Fibroblast of skin of left quadriceps (primary cell): ENCODE measurements around the gene LYZL1.
"Not testable (repeated sequence)": the region's sequence is repeated elsewhere in the genome, so short reads cannot be mapped to it uniquely, and the experiment has no call there.

ENCODE experiments used
- DNase-seq, 2 experiments: peaks; one replicate each; pipeline ENCODE4 v3.0.0-alpha.2; 2013; ENCODE audit warnings: low read depth in 2 of 2

Gene LYZL1

DNA sequence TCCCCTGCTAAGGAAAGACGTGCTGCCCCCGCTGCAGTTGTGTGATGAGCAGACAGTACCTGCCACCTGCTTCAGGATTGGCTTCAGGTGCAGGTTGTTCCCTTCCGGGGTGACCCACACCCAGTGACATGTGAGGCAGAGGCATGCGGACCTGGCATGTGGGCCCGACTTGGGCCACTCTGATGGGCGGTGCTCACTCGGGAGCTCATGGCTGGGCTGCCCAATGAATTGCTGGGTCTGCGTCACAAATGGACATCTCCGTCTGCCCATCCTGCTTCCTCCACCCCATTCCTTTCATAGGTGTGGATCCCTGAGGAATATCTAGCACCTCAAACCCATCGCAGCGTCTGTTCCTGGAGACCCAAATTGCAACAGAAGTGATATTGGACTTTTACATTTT, 19.3 kb downstream of the LYZL1 start:
- DNase-seq, result not testable (repeated sequence)

DNA sequence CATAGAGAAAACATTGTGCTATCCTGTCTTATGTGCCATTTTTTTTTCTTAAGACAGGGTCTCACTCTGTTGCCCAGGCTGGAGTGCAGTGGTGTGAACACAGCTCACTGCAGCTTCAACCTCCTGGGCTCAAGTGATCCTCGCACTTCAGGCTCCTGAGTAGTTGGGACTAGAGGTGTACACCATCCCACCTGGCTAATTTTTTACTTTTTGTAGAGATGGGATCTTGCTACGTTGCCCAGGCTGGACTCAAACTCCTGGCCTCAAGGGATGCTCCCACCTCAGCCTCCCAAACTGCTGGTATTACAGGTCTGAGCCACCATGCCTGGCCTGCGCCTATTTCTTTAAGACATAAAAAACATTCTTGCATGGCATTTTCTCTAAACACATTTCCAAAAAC, 20.6 kb downstream of the LYZL1 start:
- DNase-seq, result no peak

- DNase-seq, result not testable (repeated sequence)
Observed at GRCh38 chr10:29310463-29310862, 21.6 kb downstream of the LYZL1 start.

DNA sequence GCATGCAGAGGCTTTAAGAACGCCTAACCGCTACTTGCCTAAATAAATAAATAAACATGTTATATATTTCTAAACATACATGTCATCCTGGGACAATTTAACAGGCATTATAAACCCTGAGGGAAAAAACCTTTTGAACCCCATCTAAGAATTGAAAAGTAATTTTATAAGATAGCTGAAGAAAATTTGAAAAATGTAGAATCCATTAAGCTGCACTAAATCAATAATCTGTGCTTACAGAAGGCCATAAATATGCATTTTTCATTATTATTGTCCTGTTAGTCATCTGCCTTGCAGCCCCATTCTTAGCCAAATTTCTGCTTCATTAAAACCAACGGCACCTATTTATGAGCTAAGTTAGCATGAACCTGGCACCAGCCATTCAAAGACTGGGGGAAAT, 24.2 kb downstream of the LYZL1 start:
- no peak for DNase-seq

- DNase-seq, result no peak
Observed at GRCh38 chr10:29314726-29315125, 25.9 kb downstream of the LYZL1 start.

DNA sequence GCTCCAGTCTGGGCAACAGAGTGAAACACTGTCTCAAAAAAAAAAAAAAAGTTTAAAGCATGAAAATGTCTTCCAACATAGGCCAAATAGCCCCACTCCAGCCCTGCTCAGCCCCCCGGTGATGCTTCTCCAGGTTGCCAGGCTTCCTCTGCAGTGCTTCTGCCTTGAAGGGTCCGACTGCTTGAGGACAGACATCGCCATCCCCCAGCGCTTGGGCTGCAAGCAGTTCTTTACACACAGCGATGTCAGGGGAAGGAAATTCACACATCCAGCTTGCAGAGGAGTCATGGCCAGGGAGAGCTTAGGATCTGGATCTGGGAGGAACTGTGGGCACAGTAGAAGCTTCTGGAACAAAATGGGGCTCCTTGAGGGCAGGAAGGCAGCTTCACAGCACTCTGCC, 26.9 kb downstream of the LYZL1 start:
- DNase-seq, result no peak

DNA sequence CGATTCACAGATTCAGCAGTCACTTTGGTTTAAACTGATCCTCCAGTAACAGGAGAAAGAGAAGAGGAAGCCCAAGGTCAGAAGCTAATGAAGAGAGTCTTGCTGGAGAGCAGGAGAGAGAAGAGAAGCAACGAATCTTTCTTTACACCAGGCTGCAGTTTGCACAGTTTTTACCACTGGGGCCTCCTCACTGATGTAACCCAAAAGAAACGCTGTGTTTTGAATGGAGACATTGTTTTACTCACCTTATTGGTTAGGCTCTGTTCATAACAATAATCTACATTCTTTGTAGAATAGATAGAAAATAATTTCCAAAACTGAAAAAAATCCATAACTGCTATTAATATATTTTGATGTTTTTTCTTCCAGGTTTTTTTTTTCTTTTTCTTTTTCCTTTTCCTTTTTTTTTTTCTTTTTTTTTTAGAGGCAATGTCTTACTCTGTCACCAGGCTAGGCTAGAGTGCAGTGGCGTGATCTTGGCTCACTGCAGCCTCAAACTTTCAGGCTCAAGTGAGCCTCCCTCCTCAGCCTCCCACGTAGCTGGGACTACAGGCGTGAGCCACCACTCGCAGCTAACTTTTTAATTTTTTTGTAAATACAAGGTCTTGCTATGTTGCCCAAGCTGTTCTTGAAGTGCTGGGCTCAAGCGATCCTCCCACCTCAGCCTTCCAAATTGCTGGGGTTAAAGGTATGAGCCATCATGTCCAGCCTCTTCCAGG, 27.6 kb downstream of the LYZL1 start:
- DNase-seq, result no peak

DNA sequence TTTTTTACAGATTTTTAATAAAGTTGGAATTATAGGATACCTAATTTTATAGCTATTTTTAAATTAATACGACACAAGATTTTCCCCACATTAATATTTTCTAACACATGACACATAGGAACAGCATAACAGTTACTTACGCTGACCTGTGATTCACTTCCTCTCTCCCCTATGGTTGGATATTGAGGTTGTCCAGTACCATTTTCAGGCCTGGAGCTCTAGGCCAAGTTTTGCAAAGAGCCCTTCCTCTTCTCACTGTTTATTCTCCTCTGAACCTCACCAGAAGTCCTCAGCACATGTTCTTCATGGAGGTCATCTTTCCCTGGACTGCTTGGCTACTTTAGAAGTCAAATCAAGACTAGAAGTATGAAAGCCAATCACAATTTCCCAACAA, 28.2 kb downstream of the LYZL1 start:
- no peak for DNase-seq

DNA sequence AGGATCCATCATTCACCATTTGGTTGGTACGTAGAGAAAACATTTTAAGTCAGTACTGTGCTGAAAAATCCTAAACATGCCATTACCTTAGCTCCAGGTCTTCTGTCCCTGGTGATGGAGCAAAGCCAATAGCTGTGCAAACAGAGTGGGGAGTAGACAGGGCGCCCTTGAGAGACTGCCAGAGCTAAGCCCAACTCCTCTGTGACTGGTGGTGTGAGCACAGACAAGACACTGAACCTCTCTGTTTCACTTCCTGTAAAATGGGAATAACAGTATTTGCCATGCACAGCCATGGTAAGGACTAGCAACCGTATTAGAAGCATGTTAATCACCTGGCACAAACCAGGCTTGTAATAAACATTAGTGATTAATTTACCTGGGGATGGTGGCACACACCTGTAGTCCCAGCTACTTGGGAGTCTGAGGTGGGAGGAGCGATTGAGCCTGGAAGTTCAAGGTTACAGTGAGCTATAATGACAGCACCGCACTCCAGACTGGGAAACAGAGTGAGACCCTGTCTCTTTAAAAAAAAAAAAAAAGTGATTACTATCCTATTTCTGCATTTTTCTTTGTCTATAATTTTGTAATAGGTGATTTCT, 28.7 kb downstream of the LYZL1 start:
- no peak for DNase-seq

GRCh38 chr10:29318141-29319071, 29.5 kb downstream of the LYZL1 start:
- DNase-seq, result not testable (repeated sequence)

DNA sequence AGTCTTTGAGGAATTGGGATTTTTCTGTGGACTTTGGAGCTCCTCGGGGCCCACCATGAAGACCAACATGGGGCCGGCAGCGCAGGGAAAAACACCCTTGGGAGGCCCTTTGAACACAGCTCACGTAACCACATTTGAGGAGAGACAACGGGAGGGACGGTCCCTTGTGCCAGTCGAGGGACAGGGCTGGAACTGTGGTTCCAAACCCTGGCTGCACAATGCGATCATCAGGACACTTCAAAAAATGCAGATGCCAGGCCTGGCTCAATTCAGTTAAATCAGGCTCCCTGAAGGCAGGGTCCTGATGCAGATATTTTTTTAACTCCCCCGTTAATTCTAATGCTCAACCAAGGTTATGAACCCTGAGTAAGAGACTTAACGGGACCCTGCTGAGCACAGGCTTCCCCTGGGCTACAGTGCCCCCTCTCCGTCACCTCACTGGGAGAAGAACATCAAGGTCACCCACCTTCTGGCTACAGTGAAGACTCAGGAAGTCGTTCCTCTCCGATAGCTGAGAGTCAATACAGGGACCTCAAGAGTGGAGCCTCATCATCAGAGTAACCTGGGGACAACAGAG, 30.4 kb downstream of the LYZL1 start:
- no peak for DNase-seq

- not testable (repeated sequence) for DNase-seq
Observed at GRCh38 chr10:29320680-29321121, 31.8 kb downstream of the LYZL1 start.

DNA sequence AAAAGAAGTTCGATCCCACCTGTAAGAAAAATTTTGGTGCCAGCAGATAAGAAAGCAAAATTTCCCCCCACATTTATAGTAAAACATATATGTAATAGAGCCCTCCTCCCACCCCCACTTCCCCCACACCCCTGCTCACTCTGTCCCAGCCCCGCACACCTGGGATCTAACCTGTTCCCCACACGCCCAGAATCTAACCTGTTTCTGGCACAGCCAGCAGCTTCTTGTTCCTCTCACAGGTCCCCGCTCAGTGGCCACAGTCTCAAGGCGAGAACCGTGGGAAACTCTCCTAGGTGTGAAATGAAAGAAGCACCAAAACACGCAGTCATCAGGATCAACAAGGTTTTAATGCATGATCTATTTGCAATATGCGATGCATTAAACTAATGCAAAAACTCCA, 32.8 kb downstream of the LYZL1 start:
- DNase-seq, result no peak

DNA sequence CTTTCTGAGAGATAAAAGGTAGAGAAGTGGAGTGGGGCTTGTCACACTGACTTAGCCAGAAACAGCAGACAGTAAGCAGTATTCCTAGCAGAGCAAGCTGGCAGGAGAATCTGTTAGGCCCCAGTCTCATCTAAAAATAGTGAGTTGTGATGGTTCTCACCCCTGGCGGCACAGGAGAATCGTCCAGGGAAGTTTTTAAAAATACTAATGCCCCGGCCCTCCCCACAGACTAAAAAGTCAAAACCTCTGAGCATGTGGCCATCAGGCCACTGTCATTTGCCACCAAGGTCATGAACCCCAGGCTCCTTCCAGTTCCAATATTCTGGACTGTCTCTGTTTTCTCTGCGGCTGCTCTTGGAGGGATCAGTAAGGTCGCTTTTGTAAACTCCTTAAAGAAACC, 34.0 kb downstream of the LYZL1 start:
- DNase-seq, result no peak

DNA sequence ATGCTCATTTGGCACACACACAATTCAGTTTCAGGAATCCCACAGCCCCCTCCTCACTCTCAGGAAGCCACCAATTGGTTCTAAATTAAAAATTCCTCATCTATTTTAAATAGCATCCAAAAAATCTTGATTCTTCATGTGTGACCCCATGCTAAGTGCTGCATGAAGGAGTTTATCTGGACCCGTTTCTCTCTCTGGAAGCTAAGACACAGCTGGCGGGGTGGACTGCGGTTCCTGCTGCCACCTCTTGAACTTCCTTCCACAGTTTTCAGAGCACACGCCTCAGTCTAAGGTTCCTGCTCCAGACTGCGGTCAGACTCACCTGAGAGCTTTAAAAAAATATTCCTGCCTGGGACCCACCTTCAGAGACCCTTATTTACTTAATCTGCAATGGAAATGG, 34.5 kb downstream of the LYZL1 start:
- no peak for DNase-seq

DNA sequence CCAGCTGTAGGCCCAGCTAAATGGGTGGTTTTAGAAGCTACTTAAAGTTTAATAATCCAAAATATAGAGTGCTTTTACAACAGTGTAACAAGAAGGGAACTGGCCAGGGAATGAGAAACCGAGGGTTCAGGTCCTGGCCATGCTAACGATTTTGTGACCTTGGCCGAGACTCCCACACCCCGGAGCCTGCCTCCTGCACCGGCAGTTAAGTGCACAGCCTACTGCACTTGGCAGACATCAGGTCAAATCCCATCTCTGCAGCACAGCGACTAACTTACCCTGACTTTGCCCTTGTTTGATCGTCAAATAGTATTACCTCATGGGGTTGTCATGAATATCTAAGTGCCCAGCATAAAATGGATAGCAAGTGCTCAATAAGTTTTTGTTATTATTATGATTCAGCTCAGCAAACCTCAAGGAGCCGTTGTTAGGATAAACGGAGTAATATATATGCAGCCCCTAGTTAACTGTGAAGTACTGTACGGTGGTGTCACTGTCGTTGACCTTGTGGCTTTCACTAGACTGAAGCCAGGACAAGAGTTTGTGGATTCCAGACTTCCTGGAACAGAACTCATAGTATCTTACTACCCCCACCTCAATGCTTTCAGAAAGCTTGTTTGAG, 35.5 kb downstream of the LYZL1 start:
- no peak for DNase-seq

DNA sequence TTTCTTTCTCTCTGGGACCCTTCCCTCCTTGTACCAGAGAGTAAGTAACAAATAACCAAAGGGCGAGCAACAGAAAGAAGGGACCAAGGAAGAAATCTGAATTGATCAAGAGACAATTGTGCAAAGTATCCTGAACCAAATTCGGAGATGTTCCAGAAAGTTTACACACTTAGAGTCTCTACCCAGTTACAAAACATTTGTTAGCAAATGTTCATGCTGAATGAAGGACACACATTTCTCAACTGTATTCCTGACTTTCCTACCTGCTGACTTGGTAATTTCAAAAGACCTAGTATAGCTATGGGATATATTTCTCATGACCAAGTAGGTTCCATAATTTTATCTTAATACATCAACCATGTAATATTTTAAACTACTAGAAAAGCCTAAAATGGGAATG, 37.4 kb downstream of the LYZL1 start:
- no peak for DNase-seq

GRCh38 chr10:29326886-29327745, 38.2 kb downstream of the LYZL1 start:
- DNase-seq, result no peak

- DNase-seq, result no peak
Observed at GRCh38 chr10:29327746-29328102, 38.9 kb downstream of the LYZL1 start.

GRCh38 chr10:29328983-29329382, 40.1 kb downstream of the LYZL1 start:
- peak; percentile 44 to 49 for DNase-seq

DNA sequence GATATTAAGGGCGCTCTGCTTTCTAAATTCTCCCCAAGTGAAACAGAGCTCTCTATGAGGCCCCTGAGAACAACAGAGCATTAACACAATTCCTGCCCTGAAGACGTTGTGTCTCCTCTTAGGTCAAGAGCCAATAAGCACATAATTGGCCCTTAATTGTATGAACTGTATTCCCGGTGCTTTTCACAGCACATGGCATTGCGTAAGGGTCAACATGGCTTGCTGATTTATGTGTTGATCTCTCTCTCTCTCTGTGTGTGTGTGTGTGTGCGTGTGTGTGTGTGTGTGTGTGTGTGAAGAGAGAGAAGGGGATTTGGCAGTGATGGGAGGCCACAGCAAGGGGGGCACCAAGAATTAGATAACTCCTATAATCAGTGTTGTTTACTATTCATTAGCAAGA, 40.5 kb downstream of the LYZL1 start:
- peak in 1 of 2 experiments; percentile 7 for DNase-seq
